SK-N-SH treated with all-trans-retinoic acid at 6 μM for 48 hours (cell line): ENCODE data around the gene PTPRD.

Experiments
- ARNTL ChIP-seq: fragments of 450-650 bp; formaldehyde crosslinking; IDR thresholded peaks from 2 replicates; pipeline ENCODE4 v1.5.0; 2020; ENCODE audit warnings: low read depth, mild to moderate bottlenecking, moderate library complexity, borderline replicate concordance
- BACH2 ChIP-seq: fragments of 250-450 bp; sonication (Bioruptor Pico); IDR thresholded peaks from 2 replicates; pipeline ENCODE4 v1.9.0; 2021; ENCODE audit warnings: mild to moderate bottlenecking, borderline replicate concordance
- CSDC2 ChIP-seq: fragments of 250-450 bp; sonication (Bioruptor Pico); IDR thresholded peaks from 2 replicates; pipeline ENCODE4 v1.5.0; 2020; ENCODE audit warnings: mild to moderate bottlenecking, moderate library complexity
- CSRNP3 ChIP-seq: fragments of 250-450 bp; sonication (Bioruptor Pico); IDR thresholded peaks from 2 replicates; pipeline ENCODE4 v1.5.1; 2021; ENCODE audit warnings: mild to moderate bottlenecking, moderate library complexity
- GLIS3 ChIP-seq: fragments of 250-450 bp; sonication (Bioruptor Pico); IDR thresholded peaks from 2 replicates; pipeline ENCODE4 v1.5.0; 2020; ENCODE audit warnings: mild to moderate bottlenecking, moderate library complexity
- RARB ChIP-seq: fragments of 250-450 bp; sonication (Bioruptor Pico); IDR thresholded peaks from 2 replicates; pipeline ENCODE4 v1.8.0; 2021; ENCODE audit warnings: mild to moderate bottlenecking, moderate library complexity
- ZFP3 ChIP-seq: fragments of 250-450 bp; sonication (Bioruptor Pico); IDR thresholded peaks from 2 replicates; pipeline ENCODE4 v1.5.0; 2020; ENCODE audit warnings: mild to moderate bottlenecking, moderate library complexity
- TF ChIP-seq, protein P1 (sequence below): fragments of 250-450 bp; sonication (Bioruptor Pico); IDR thresholded peaks from 2 replicates; pipeline ENCODE4 v1.8.0; 2020; ENCODE audit warnings: mild to moderate bottlenecking, moderate library complexity, borderline replicate concordance

GRCh38 chr9:8751406-8751930, 1861.3 kb downstream of the PTPRD start:
- TF ChIP-seq GLIS3 (CRISPR knock-in tag) (no peak), ZFP3 (CRISPR knock-in tag) (no peak), CSRNP3 (CRISPR knock-in tag) (no peak), BACH2 (CRISPR knock-in tag) (no peak), CSDC2 (CRISPR knock-in tag) (no peak), ARNTL (CRISPR knock-in tag) (no peak), RARB (CRISPR knock-in tag) (no peak)
- TF ChIP-seq, protein P1, sequence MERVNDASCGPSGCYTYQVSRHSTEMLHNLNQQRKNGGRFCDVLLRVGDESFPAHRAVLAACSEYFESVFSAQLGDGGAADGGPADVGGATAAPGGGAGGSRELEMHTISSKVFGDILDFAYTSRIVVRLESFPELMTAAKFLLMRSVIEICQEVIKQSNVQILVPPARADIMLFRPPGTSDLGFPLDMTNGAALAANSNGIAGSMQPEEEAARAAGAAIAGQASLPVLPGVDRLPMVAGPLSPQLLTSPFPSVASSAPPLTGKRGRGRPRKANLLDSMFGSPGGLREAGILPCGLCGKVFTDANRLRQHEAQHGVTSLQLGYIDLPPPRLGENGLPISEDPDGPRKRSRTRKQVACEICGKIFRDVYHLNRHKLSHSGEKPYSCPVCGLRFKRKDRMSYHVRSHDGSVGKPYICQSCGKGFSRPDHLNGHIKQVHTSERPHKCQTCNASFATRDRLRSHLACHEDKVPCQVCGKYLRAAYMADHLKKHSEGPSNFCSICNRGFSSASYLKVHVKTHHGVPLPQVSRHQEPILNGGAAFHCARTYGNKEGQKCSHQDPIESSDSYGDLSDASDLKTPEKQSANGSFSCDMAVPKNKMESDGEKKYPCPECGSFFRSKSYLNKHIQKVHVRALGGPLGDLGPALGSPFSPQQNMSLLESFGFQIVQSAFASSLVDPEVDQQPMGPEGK (CRISPR knock-in tag) = no peak
